Measurements from ENCODE around the gene ADORA1.

ADORA1 gene

DNA sequence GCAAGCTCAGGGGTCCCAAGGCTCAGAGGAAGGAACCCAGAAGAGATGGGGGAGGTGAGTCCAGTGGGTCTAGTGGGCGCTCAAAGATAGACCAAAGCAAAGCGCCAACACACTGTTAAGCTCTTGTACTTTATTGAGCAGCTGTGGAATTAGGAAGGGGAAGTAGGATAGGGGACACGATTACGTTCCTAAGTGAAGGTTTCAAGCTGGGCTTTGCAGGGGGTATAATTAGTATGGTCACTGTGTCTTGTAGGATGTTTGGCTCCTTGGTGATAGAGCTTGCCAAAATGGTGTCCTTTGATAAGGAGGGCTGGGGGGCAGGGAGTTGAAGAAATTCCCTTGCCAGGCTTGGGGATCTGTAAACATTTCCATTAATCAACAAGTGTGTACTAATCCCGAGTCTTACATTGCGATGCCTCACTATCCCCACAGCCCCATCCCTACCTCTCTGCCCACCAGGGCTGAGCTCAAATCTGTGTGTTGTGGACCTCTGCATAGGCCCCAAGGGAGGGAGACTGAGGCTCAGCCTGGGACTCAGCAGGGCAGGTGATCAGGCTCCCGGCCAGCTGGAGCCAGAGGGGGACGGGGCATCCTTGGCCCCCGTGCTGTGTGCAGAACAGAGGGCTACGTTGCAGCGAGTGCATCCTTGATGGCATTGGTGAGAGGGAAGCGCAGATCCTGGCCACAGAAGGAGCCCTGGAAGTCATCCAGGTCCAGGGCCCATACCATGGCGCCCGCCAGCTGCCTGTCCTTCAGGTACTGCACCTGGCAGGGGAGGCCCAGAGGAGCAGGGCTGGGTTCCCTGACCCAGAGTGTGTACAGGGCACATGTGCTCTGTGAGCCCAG is 51.5 kb downstream of the ADORA1 start:
- H3K79me2 ChIP-seq (ENCODE audit: insufficient read depth, low read length) = no peaks in the 10 kb centered on the region
- H3F3A ChIP-seq (ENCODE audit: insufficient read depth) = no peaks in the 10 kb centered on the region
- H3K27me3 ChIP-seq (ENCODE audit: low read length) = no peaks in the 10 kb centered on the region
- H2AFZ ChIP-seq (ENCODE audit: low read depth, low read length, severe bottlenecking) = no peak overlapping the region
- no peaks in the 10 kb centered on the region for H3K9me3 ChIP-seq (ENCODE audit: insufficient read depth, low read length)
- H3K9me2 ChIP-seq (replicated peaks; ENCODE audit: insufficient read depth, low read length) = no peaks in the 10 kb centered on the region
- no peak overlapping the region for H3K9ac ChIP-seq (ENCODE audit: low read length)
- H3K4me3 ChIP-seq (ENCODE audit: insufficient read depth, low read length, poor library complexity, severe bottlenecking) = no peak overlapping the region
- H3K36me3 ChIP-seq (ENCODE audit: low read length) = no peaks in the 10 kb centered on the region
- H3K27ac ChIP-seq (ENCODE audit: low read depth, low read length) = no peak overlapping the region
- H4K20me1 ChIP-seq (ENCODE audit: low read depth, low read length) = no peaks in the 10 kb centered on the region
- no peak for TF ChIP-seq EZH2phosphoT487 (conservative IDR thresholded peaks at IDR 0.05; ENCODE audit: low read length)
- TF ChIP-seq, protein P1, sequence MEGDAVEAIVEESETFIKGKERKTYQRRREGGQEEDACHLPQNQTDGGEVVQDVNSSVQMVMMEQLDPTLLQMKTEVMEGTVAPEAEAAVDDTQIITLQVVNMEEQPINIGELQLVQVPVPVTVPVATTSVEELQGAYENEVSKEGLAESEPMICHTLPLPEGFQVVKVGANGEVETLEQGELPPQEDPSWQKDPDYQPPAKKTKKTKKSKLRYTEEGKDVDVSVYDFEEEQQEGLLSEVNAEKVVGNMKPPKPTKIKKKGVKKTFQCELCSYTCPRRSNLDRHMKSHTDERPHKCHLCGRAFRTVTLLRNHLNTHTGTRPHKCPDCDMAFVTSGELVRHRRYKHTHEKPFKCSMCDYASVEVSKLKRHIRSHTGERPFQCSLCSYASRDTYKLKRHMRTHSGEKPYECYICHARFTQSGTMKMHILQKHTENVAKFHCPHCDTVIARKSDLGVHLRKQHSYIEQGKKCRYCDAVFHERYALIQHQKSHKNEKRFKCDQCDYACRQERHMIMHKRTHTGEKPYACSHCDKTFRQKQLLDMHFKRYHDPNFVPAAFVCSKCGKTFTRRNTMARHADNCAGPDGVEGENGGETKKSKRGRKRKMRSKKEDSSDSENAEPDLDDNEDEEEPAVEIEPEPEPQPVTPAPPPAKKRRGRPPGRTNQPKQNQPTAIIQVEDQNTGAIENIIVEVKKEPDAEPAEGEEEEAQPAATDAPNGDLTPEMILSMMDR (IDR thresholded peaks at IDR 0.05; ENCODE audit: insufficient read depth, low read length, poor library complexity, severe bottlenecking) = no peak
- no peak overlapping the region for H3K4me2 ChIP-seq (ENCODE audit: low read depth, low read length, poor library complexity, severe bottlenecking)

DNA sequence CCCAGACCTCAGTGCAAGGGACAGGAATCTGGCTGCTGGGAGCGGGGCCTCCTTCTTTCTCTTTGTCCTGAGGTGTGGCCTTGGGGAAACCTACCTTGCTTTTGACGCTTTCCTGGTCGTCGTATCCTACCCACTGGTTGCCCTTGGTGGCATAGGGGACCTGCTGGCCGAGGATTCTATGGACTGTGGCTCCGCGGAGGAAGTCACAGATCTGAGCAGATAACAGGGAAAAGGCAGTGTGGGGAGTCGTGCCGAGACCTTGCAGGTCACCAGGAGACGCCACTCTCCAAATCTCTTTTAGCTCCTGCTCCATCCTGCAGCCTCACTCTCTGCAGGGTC is 52.1 kb downstream of the ADORA1 start:
- no peak overlapping the region for H2AFZ ChIP-seq (ENCODE audit: low read depth, low read length, severe bottlenecking)
- no peaks in the 10 kb centered on the region for H3K9me2 ChIP-seq (replicated peaks; ENCODE audit: insufficient read depth, low read length)
- H3F3A ChIP-seq (ENCODE audit: insufficient read depth) = no peaks in the 10 kb centered on the region
- H3K79me2 ChIP-seq (ENCODE audit: insufficient read depth, low read length) = no peaks in the 10 kb centered on the region
- no peaks in the 10 kb centered on the region for H3K36me3 ChIP-seq (ENCODE audit: low read length)
- H3K4me3 ChIP-seq (ENCODE audit: insufficient read depth, low read length, poor library complexity, severe bottlenecking) = no peak overlapping the region
- no peaks in the 10 kb centered on the region for H3K27me3 ChIP-seq (ENCODE audit: low read length)
- no peak overlapping the region for H3K9ac ChIP-seq (ENCODE audit: low read length)
- no peak overlapping the region for H3K4me2 ChIP-seq (ENCODE audit: low read depth, low read length, poor library complexity, severe bottlenecking)
- H4K20me1 ChIP-seq (ENCODE audit: low read depth, low read length) = no peaks in the 10 kb centered on the region
- no peak overlapping the region for H3K27ac ChIP-seq (ENCODE audit: low read depth, low read length)
- no peaks in the 10 kb centered on the region for H3K9me3 ChIP-seq (ENCODE audit: insufficient read depth, low read length)
- TF ChIP-seq EZH2phosphoT487 (conservative IDR thresholded peaks at IDR 0.05; ENCODE audit: low read length) = no peak
- TF ChIP-seq, protein P1 (IDR thresholded peaks at IDR 0.05; ENCODE audit: insufficient read depth, low read length, poor library complexity, severe bottlenecking) = no peak

DNA sequence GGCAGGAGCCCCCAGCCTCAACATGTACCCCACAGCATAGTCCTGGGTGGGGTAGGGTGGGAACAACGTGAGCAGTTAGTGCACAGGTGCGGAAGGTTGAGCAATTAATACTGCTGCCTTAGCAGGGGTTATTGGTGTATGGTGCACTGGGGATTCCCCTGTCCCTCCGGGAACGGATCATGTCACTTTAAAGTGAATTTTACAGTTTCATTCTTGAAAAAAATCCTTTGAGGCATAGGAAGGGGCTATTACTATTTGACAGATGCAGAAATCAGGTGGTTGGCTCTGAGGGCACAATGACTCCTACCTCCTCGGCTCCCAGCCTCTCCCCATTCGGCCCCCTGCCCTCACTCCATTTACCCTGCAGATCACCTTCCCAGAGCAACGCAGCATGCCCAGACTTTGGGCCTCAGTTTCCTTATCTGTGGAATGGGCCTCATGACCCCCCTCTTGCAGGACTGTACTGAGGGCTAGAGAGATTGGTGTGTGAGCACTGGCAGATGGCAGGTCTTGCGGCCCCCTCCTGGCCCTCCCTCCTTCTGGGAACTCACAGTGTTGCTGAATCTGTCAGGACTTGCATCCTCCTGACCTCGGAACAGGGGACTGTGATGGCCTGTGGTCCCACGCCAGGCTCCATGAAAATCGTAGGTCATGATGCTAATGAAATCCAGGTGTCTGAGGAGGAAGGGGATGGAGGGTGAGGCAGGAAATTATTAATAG is 53.2 kb downstream of the ADORA1 start:
- no peaks in the 10 kb centered on the region for H3K79me2 ChIP-seq (ENCODE audit: insufficient read depth, low read length)
- H3K9me3 ChIP-seq (ENCODE audit: insufficient read depth, low read length) = no peaks in the 10 kb centered on the region
- H3K27me3 ChIP-seq (ENCODE audit: low read length) = no peaks in the 10 kb centered on the region
- H3K9me2 ChIP-seq (replicated peaks; ENCODE audit: insufficient read depth, low read length) = no peaks in the 10 kb centered on the region
- H3K4me3 ChIP-seq (ENCODE audit: insufficient read depth, low read length, poor library complexity, severe bottlenecking) = no peak overlapping the region
- H3K36me3 ChIP-seq (ENCODE audit: low read length) = no peaks in the 10 kb centered on the region
- no peaks in the 10 kb centered on the region for H3F3A ChIP-seq (ENCODE audit: insufficient read depth)
- no peak overlapping the region for H3K27ac ChIP-seq (ENCODE audit: low read depth, low read length)
- H3K4me2 ChIP-seq (ENCODE audit: low read depth, low read length, poor library complexity, severe bottlenecking) = no peak overlapping the region
- no peak for TF ChIP-seq EZH2phosphoT487 (conservative IDR thresholded peaks at IDR 0.05; ENCODE audit: low read length)
- TF ChIP-seq, protein P1 (IDR thresholded peaks at IDR 0.05; ENCODE audit: insufficient read depth, low read length, poor library complexity, severe bottlenecking) = no peak
- no peak overlapping the region for H2AFZ ChIP-seq (ENCODE audit: low read depth, low read length, severe bottlenecking)
- no peak overlapping the region for H3K9ac ChIP-seq (ENCODE audit: low read length)
- no peaks in the 10 kb centered on the region for H4K20me1 ChIP-seq (ENCODE audit: low read depth, low read length)

Measured in SU-DHL-6 (cell line).